Kasumi-1 (cell line): ENCODE data around the gene LBR.
A peak's percentile ranks its signal among the peaks of the same experiment; 100 is the strongest.
"Not testable (repeated sequence)": the region's sequence is repeated elsewhere in the genome, so short reads cannot be mapped to it uniquely, and the experiment has no call there.

Experiments
- DNase-seq, 2 experiments: peaks; one replicate each; lab custom pipeline; 2025; lab: John Stamatoyannopoulos, UW

The LBR gene

DNA sequence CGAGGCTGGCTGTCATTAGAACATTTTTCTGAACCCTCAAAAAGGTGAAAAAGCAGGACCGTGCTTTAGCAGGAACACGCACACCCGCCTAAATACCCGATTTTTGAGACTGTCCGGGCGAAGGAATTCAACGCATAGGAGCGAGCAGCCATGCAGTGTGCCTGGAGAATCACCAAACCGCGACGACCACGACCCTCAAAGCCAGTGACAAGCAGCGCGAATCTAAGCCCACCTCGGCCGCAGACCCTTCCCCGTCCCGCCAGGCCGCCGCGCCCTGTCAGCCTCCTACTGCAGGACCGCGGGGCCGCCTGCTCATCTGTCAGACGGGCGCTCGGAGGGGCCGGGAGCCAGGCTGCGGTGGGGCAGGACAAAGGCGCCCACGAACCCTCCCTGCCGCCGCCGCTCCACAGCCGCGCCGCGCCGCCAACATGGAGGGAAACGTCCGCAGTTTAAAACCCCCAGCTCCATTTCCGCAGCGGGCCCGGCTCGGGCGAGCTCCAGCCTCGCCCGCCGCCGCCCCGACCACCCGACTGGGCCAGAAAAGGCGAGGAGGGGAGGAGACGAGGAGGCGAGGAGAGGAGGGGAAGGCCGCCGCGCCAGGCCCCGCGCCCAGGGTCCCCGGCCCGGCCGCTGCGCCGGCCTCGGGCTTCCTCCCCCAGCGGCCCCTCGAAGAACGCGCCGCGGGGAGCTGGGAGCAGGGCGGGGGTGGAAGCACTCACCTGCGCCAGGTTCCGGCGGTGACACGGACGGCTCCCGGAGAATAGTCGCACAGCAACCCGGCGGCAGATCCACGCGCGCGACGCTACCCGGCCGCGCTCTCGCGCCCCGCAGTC is at the start of gene LBR:
Gene LBR (minus strand): TSS at position 804 of the 833 bp plus-strand sequence. CDS start 3,963 bp downstream, outside the sequence.
- peak in 1 of 2 experiments; percentile 47 for DNase-seq

DNA sequence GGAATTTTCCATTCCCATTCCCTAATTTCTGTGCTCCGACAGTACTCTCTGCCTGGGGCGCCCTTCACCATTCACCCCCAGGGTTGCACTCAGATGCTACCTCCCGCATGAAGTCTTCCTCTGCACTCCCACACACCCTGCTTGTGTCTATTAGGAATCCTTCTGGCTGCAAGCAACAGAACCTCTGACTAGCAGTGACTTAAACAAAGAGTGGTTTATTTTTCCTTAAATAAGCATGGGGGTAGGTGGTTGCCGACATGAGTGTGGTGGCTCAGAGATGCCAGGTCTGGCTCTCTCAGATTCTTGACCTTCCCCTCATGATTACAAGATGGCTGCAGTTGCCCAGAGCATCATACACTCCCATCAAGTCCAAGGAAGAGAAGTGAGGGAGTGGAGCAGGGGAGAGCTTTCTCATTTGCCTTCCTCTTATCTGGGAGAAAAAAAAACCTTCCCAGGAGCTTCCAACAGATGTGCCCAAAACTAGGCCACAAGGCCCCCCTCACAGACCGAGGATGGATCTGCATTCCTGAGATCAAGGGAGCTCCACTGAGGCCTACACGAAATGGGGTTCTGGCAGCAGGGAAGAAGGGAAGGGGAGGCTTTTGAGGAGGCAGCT is 49.6 kb upstream of the LBR start:
- no peak for DNase-seq

DNA sequence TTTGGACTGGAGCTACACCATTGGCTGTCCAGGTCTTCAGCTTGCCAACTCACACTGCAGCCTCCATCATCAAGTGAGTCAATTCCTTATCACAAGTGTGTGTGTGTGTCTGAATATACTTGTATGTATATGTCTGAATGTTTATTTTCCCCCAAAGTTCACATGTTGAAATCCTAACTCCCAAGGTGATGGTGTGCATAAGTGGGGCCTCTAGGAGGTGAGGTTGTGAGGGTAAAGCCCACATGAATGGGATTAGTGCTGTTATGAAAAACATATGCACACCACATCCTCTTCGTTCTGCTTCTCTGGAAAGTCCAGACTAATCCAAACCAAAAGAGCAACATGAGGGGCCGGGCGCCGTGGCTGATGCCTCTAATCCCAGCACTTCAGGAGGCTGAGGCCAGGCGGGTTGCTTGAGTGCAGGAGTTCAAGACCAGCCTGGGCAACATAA is 48.7 kb upstream of the LBR start:
- no peak for DNase-seq

DNA sequence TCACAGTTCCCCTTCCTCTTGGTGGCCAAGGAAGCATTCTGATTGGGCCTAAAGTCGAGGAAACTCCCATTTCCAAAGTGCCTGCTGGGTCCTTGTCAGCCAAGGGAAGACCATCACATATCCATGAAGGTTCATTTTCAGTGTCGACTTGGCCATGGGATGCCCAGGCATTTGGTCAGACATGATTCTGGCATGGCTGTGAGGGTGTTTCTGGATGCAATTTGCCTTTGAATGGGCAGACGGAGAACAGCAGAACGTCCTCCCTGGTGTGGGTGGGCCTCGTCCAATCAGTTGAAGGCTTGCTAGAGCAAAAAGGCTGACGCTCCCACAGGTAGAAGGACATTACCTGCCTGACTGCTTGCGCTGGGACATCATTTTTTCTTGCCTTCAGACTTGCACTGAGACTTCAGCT is 48.3 kb upstream of the LBR start:
- DNase-seq, result no peak

DNA sequence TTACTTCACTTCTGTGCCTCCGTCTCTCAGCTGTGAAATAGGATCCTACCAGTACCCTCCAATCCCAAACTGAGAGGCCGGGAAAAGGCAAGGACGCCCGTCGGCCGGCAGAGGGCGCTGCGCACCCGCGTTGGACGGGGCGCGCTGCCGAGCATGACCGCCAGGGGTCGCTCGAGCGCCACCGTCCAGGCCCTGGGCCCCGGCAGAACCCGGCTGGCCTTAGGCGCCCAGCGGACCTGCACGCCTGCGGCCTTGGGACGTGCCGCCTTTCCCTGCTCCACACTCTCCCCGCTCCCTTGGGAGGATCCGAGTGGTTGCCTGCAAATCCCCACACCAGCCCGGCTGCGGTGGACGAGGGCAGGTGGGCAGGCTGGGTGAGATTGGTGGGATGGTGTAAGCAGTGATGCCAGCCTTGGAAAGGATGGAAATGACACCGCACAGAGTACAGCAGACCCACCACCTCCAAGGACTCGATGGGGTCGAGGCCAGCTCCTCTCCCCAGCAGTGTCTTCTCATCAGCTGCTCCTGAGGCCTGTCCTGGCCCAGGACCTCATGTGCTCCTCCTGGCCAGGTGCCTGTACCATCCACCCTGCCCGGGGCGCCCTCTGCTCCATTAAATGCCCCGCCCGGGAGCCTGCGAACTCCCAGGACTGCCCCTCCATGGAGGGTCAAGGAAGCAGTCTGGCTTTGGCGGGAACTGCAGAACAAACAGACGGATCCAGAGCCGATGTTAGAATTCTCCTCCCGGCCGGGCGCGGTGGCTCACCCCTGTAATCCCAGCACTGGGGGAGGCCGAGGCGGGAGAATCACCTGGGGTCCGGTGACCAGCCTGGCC is 47.4 kb upstream of the LBR start:
- peak; percentile 64 to 68 for DNase-seq

DNA sequence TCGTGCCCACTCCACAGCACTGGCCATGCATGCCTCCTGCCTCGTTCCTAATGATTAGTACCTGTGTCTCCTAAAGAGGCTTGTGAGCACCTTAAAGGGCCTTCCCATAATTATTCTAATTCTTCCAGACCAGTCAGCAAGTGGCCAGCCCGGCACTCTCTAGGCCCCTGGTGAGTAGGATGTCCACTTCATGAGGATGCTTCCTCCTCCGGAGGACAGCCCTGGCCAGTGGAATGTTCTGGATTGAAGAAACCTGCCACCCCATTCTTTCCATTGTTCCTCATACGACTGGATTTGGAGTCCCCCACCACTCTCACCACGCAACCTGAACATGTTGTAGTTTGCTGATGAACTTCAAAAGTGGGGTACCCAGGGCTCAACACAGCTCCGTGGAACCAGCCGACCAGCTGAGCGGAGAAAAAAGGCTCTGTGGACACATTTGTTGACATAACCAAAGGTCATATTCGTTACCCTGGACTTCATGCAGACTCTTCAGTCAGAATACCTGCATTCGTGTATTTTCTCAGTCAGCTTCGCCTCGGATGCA is 46.7 kb upstream of the LBR start:
- no peak for DNase-seq

DNA sequence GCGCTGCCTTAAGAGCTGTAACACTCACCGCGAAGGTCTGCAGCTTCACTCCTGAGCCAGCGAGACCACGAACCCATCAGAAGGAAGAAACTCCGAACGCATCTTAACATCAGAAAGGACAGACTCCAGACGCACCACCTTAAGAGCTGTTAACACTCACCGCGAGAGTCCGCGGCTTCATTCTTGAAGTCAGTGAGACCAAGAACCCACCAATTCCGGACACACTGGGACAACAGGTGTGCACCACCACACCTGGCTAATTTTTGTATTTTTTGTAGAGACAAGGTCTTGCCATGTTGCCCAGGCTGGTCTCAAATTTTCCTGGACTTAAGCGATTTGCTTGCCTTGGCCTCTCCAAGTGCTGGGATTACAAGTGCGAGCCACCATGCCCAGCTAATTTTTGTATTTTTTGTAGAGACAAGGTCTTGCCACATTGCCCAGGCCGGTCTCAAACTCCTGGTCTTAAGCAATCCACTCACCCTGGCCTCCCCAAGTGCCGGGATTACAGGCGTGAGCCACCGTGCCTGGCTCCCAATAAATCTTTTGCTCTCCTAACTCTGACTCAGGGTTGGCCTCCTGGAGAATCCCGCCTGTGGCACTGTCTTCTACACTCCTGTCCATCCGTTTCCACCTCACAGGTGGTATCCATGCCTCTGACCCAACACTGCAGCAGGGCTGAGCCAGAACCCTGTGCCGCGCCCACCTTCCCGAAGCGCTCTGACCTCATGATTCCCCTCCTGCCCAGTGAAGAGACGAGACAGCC is 46.0 kb upstream of the LBR start:
- DNase-seq, result not testable (repeated sequence)

DNA sequence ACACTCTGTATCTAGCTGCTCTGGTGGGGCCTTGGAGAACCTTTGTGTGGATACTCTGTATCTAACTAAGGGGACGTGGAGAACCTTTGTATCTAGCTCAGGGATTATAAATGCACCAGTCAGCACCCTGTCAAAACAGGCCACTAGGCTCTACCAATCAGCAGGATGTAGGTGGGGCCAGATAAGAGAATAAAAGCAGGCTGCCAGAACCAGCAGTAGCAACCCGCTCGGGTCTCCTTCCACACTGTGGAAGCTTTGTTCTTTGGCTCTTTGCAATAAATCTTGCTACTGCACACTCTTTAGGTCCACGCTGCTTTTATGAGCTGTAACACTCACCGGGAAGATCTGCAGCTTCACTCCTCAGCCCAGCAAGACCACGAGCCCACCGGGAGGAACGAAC is 45.4 kb upstream of the LBR start:
- DNase-seq, result not testable (repeated sequence)

DNA sequence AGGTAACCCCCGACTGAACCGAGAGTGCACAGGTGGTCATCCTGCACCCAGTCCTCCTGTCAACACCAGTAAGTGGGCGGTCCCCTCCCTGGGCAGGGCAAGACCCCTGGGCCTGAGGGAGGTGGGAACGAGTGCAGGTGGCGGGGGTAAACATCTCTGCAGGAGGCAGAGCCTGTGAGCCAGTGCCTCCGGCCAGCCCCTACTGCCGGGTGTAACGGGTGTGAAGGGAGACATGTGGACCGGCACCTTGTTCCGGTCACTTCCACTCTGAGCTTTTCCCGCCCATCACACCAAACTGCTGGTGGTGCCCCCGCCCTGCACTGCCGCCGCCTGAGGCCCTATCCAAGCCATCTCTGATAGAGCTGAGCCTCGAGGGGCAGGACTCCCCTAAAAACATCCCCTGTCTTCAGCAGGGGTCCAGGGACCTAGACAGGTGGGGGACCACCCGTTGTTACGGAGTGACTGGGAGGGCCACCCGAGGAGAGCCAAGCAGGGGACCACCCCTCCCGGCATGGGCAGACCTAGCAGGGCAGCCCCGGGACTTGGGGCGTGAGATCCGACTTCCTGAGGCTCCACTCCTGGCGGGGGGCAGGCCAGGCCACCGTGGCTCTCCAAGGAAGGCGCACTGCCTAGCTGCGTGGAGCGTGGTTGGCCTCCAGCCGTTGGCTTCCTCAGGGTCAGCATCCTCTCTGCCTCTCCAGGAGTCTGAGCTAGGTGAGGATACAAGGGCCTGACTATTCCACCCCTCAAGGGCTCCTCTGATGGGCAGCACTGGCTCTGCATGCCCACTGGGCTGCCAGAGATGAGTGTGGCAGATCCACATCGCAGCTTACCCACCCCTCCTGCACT is 43.8 kb upstream of the LBR start:
- DNase-seq, result no peak

DNA sequence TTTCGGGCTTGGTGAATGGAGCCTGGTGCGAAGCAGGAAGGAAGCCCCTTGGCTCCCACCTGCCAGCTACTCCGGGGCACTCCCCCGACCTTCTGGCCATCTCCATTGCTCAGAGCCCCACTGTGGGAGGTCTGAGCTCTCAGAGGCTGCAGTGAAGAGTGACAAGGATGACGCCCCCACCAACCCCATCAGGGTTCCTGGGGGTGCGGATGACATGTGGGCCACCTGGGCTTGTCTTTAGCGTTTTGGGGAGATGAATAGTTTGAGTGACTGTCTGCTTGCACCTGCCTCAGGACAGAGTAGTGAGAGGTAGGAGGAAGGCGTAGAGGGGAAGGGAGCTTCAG is 43.2 kb upstream of the LBR start:
- DNase-seq, result no peak

DNA sequence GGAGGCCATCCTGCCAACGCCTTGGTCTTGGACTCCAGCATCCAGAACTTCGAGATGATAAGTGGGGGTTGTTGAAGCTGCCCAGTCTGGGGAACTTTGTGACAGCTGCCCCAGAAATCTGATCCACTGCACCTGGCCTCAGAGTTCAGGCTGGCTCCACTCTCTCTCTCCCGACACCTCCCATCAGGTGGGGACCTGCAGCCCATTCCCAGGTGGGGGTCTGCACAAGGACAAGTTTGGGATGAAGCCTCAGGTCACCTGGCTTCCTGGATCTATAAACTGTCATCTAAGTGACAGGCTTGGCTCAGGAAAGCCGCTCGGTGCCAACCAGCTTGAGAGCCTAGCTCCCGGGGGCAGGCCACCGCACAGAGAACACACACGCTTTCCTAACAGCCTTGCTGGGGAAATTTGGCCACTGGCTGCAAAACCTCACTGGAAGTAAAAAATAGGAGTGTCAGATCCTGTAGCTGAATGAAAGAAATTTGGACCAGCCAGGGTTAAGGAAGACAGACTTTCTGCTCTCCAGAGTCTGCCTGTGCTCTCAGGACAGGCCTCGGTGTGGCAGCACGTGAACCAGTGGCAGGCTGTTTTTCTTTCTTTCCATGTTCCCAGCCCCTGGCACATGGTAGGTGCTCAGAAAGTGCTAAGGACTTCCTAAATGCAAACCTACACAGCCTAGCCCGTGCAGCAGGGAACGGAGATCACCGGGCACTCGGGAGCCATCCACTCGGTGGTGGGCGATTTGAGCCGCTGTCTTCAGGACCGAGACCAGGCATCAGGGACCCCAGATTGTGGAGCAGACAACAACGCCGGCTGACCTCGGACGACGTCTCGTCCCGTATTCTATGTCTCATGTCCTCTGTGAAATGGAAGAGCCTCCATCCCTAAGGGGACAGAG is 42.6 kb upstream of the LBR start:
- no peak for DNase-seq

DNA sequence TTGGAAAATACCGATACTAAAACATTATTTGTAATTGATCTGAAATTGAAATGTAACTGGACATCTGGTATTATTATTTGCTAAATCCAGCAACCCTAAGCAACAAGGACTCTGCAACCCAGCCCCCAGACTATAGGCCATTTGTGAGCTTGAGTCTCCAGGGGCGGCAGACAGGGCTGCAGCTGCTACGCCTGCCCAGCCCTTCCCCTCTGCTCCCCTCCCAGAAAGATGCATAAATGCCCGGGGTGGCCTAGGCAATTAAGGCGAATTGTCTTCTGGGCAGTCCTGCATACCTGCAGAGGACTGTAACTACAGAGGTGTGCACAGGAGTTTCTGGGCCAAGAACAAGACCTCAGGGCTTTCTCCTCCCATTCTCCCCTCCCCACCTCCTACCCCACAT is 41.2 kb upstream of the LBR start:
- no peak for DNase-seq

DNA sequence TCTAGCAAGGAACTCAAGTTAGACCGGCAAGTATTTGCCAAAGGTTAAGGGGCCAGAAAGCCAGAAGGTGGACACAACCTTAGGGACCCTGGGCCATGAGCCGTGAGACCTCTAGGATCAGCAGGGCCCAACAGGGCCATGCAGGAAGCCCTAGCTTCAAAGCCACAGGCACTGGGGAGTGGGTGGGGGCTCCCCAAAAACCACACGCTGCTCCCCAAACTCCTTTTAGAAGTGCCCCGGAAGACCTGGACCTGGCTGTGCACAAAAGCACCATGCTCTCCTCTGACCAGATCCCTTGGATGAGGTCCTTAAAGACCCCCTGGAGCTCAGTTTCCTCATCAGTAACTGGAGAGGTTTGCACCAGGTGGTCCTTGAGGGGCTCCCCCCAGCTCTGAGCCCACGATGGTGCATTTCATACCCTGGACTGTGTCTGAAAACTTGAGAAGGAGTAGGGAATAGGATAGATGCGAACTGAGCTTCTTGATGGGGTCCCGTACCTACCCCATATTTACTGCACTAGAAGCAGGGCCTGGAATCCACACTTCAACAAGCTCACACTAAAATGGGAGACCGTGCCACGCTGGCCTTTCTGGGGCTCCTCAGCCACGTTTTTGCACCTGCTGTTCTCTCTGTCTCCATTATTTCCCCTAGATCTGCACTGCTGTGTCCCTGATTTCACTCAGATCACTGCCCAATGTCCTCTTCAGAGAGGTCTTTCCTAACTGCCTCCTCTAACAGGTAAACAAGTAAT is 40.6 kb upstream of the LBR start:
- DNase-seq, result no peak

DNA sequence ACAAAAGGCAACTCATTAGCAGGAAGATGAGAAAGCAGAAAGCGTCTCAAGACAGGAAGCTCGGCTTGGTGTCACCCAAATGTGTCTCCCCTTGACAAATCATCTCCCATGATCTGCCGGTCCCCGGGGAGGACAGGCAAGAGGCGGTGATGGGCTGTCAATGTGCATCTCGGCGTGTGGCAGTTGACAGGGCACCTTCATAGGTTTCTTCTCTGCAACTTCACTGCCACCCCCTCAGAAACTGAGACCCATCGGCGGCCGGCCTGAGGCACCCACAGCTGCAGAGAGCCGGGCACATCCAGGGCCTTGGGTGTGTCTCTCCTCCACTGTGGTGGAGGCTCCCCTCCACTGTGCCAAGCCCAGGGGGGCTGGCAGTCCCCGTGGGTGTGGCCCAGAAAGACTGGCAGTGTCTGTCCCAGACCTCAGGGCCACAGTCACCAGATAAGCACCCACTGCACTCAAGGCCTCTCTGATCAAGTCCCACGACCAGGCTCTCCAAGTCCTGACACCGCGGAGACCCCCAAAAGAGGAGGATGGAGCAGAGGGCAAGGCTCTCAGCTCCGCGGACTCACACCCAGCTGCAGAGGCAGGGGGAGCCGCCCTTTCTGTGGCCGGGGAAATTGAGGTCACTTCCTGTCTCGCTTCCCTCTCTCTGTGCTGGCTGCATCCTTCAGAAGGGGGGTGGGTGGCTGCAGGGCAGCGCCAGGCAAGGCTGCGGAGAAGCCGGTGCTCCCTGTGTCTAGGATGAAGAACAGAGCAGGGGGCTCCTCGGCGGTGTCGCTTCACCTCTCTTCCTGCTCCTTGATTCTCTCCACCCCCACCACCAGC is 39.6 kb upstream of the LBR start:
- peak; percentile 74 to 78 for DNase-seq

DNA sequence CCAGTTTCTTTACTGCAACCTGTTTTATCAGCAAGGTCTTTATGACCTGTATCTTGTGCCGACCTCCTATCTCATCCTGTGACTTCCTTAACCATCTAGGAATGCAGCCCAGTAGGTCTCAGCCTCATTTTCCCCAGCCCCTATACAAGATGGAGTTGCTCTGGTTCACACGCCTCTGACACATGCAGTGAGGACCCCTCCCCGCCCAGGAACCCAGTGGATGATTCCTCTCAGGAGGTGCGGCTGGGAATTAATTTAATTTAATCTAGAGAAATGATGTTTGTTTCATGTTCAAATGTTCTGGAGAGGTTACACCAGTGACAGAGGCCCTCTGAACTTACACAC is 39.0 kb upstream of the LBR start:
- no peak for DNase-seq

DNA sequence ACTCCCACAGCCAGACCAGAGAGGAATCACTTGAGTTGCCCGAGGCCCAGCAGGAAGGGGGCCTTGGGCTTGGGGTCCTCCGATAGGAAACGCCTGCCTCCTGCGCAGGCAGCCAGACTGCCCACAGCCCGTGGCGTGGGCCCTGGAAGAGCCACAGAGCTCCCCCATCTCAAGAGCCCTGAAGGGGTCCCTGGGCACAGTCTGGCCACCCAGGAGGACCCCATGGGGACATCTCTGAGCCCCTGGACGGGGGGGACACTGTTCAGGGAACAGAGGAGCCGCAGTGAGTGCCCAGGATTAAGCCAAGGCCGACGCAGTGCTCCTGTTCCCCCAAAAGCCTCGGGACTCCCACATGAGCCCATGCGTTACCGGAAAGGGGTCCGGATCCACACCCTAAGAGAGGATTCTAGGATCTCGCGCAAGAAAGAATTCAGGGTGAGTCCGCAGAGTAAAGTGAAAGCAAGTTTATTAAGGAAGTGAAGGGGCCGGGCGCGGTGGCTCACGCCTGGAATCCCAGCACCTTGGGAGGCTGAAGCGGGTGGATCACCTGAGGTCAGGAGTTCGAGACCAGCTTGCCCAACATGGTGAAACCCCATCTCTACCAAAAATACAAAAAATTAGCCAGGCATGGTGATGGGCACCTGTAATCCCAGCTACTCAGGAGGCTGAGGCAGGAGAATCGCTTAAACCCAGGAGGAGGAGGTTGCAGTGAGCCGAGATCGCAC is 38.1 kb upstream of the LBR start:
- no peak for DNase-seq
